ENCODE results near the gene NBDY. TPM values are rescaled to one million over a fixed set of nuclear protein-coding genes. Genes with fewer than 3 reads are reported as not detected.

NBDY gene
- total RNA-seq, 2 donors from 2014 or later, result 12.7 to 35.3 TPM

Other genes starting within 250 kb of the NBDY start
- 10 to 100 TPM; 29.0 to 35.5 TPM for gene UBQLN2, start 165.6 kb upstream of the NBDY start, total RNA-seq